NCI-H1694 (cell line): ENCODE measurements around the gene ACSM6.
A peak's percentile ranks its signal among the peaks of the same experiment; 100 is the strongest.
"Not testable (repeated sequence)": the region's sequence is repeated elsewhere in the genome, so short reads cannot be mapped to it uniquely, and the experiment has no call there.

Experiments used
- DNase-seq: peaks from one replicate; lab custom pipeline; 2025; lab: John Stamatoyannopoulos, UW

The ACSM6 gene, protein sequence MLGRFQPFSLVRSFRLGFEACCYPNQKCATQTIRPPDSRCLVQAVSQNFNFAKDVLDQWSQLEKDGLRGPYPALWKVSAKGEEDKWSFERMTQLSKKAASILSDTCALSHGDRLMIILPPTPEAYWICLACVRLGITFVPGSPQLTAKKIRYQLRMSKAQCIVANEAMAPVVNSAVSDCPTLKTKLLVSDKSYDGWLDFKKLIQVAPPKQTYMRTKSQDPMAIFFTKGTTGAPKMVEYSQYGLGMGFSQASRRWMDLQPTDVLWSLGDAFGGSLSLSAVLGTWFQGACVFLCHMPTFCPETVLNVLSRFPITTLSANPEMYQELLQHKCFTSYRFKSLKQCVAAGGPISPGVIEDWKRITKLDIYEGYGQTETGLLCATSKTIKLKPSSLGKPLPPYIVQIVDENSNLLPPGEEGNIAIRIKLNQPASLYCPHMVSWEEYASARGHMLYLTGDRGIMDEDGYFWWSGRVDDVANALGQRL

DNA sequence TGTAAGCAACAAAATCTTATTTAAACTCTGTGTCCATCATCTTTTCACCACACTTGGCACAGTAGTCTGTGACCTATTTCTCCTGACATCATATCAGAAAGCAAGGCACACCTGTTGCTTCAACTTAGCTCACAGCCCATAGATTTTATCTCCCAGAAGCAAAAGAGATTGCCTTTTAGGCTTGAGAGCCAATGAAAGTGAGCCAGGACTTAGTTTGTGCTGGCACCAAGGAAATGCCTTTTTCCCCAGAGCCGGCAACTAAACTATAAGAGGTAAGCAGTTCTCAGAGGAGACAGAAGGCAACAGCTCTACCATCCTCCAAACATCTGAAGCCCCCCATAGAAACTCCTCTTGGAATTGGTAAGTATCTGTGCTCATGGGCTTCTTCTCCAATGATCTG is at the start of gene ACSM6:
Gene ACSM6 (plus strand): TSS at position 295 of the 400 bp plus-strand sequence. CDS start 248 bp downstream, outside the sequence.
- DNase-seq, result no peak

GRCh38 chr10:95168694-95169093 is 25.3 kb upstream of the ACSM6 start:
- no peak for DNase-seq

DNA sequence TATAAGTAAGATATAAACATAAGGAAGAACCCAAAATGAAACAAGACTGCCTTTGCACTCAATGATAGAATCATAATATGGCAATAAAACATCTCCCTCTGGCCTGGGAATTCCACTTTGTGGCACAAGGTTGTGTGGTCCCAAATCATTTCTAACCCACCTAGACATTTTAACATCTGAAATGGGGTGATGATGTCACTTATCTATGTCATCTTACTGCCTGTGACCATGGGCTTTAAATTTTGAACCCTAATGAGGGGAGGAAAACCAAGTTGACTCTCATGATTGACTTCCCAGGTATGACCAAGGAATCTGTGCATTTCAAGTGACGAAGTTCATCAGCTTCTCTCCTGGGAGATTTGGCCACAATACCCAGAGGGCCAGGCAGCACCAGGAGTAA is 24.5 kb upstream of the ACSM6 start:
- no peak for DNase-seq

GRCh38 chr10:95170790-95171189 is 23.2 kb upstream of the ACSM6 start:
- DNase-seq, result no peak

DNA sequence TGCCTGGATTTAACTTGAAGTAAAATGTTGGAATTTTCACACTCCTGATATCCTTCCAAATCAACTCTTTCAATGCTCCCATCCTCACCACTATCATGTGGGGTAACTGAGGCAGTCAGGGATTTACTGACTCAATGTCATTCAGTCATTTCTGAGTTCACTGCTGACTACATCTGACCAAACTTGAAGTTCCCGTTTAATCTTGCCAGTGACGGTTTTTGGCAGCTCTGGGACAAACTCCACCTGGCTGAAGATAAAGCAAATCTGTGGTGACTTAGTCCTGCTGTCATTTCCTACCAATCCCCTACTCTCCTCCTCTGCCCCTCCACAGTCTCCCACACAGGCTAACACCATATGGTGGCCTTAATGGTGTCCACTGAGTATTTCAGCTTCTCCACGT is 22.7 kb upstream of the ACSM6 start:
- no peak for DNase-seq

DNA sequence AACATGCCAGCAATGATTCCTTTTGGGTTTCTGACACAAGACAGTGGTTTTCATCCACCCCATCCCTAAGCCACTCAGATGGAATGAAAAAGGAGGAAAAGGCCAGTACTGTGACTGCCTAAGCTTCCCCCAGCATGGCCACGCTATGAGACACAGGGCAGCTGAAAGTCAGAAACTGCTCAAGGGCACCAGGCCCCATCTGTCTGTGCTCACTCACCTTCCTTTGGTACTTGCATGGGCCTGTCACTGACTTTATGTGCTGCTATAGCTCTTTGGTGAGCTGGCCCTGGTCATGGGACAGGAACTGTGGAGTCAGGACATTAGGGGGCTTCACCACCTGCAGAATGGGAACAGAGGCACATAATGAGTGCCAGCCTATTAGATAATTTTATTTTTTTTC is 21.2 kb upstream of the ACSM6 start:
- DNase-seq, result no peak

GRCh38 chr10:95176101-95176500 is 17.9 kb upstream of the ACSM6 start:
- no peak for DNase-seq

GRCh38 chr10:95177429-95177828 is 16.6 kb upstream of the ACSM6 start:
- DNase-seq, result no peak

- DNase-seq, result no peak
Observed at GRCh38 chr10:95178266-95178665, 15.8 kb upstream of the ACSM6 start.

- no peak for DNase-seq
Observed at GRCh38 chr10:95178797-95179196, 15.2 kb upstream of the ACSM6 start.

DNA sequence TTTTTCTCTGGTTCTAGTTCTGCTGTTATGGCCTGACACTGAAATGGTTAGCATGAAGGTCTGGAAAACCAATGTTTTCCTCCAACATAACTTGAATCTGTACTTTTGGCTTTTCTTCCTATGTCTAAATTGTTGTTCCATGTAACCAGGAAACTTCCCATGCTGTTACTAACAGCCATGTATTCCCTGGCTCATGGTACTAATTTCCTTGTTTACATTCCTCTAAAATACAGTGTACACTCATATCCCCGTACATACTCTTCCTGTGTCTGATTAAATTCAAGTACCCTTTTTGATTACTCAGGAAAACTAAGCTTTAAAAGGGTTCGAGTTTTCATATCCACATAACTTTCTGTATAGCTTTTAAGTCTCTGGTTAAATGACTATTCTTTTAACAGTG is 12.3 kb upstream of the ACSM6 start:
- DNase-seq, result no peak

DNA sequence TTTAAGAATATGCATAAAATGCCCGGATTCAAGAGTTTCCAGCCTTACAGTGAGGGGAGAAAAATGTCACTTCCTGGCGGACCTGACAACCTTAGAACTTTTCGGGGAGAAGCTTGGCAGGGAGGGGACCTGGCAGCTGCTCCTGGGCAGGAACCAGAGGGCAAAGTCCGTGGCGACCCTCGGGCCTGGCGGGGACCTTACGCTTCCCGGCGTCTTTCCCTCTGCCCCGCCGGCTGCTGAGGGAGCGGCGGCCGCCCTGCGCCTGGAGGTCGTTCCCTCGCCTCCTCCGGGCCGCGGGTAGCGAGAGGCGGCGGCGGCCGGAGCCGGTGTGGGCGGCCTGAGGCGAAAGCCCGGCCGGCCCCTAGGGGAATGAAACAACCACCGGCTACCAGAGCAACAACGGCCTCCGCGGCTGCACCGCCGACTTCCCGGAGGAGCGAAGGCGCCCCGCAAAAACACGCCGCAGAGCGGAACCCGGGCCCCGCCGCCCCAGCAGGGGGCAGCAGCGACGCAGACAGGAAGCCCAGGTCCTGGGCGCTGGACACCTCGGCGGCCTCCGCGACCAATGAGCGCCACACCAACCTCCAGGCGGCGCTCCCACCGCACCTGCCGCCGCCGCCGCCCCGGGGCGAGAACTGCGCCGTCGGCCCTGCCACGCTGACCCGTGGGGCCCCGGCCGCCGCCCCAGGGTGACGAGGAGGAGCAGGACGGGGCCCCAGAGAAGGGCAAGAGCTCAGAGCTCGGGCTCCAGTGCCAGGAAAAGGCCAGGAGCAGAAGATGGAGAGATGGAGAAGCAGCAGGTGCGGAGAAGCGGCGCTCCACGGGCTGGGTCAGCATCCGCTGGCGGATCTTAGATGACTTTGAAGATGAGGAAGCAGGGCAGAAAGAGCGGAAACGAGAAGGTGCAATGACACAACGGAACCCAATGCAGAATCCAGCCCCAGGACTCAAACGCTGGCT is 10.5 kb upstream of the ACSM6 start:
- peak; percentile 41 for DNase-seq

- no peak for DNase-seq
Observed at GRCh38 chr10:95187617-95188016, 6.4 kb upstream of the ACSM6 start.

DNA sequence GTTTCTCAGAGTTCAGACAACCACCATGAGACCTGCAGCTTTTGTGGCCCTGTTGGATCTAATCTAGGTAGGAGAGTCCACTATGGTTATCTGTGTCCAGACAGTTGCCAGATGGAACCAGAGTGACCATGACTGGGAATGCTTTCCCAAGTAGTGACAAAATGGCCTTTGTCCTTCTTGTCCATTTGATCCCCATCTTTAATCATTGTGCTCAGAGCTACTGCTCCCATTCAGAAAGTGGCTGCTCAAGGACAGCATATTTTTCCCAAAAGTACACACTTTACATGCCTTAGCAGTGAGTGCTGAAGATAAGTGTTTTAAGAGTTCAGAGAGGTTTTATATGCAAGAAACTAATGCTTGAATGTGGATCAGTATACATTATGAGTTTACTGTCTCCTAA is 5.4 kb upstream of the ACSM6 start:
- DNase-seq, result no peak

DNA sequence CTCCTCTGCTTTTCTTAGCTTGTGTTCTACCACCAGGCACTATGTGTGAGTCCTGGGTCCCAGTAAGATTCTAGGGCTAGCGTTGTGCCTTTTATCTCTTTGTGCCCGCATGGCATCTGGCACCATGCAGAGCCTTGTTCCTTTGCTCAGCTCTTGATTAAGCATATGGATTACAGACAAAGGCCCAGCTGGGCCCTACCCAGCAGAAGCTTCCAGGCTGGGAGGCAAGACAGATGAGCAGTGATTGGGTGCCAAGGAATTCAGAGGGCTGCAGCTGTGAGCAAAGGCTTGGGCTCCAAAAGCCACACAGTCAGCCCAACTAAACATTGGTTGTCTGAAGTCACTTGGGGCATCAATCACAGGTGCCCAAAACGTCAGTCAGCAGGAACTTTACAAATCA is 2.0 kb downstream of the ACSM6 start:
- DNase-seq, result peak; percentile 24

- no peak for DNase-seq
Observed at GRCh38 chr10:95201736-95202135, 7.7 kb downstream of the ACSM6 start.

GRCh38 chr10:95202865-95203264 is 8.8 kb downstream of the ACSM6 start:
- not testable (repeated sequence) for DNase-seq

GRCh38 chr10:95208702-95209391 is 14.8 kb downstream of the ACSM6 start:
- DNase-seq, result no peak

- DNase-seq, result no peak
Observed at GRCh38 chr10:95209509-95210127, 15.6 kb downstream of the ACSM6 start.

- no peak for DNase-seq
Observed at GRCh38 chr10:95211606-95212279, 17.7 kb downstream of the ACSM6 start.

DNA sequence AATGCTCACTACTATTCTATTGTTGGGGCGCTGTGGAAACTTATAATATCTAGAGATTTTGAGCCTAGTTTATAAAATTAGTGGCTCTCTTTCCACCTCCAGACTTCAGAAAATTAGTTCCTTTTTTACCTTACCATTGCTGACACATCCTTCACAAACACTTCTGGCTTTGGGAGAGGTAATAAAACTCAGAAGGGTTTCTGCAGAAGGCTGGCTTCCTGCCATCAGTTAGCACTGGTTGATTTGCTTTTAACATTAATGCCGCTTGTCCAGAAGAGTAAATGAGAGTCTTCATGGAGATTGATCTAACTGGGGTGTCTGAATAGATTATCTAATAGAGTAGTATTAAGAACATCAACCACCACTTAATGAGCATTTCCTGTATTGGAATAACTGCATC is 20.3 kb downstream of the ACSM6 start:
- no peak for DNase-seq
